BLaER1 treated with 17β-estradiol and CSF1 and Interleukin-3, amounts not matched to agents 10 nM and 100 nM (cell line): ENCODE data around the gene CGREF1.

Experiments used
- H3K27ac ChIP-seq, 11 experiments: shearing (Covaris generic); formaldehyde crosslinking; 2 replicates each; pipeline ENCODE4 v1.8.1; 2022
- H3K27me3 ChIP-seq, 11 experiments: shearing (Covaris generic); formaldehyde crosslinking; 2 replicates each; pipeline ENCODE4 v1.8.1; 2022
- H3K36me3 ChIP-seq, 11 experiments: shearing (Covaris generic); formaldehyde crosslinking; 2 replicates each; pipeline ENCODE4 v1.8.1; 2022
- H3K4me1 ChIP-seq, 10 experiments: shearing (Covaris generic); formaldehyde crosslinking; 2 replicates each; pipeline ENCODE4 v1.8.1; 2022
- H3K4me2 ChIP-seq, 11 experiments: shearing (Covaris generic); formaldehyde crosslinking; 2 replicates each; pipeline ENCODE4 v1.8.1; 2022
- H3K4me3 ChIP-seq, 10 experiments: shearing (Covaris generic); formaldehyde crosslinking; 2 replicates each; pipeline ENCODE4 v1.8.1; 2022
- H3K9ac ChIP-seq, 11 experiments: shearing (Covaris generic); formaldehyde crosslinking; 2 replicates each; pipeline ENCODE4 v1.8.1; 2022
- H3K9me3 ChIP-seq, 11 experiments: shearing (Covaris generic); formaldehyde crosslinking; replicated peaks in 1 of 11; 2 replicates each; pipeline ENCODE4 v1.8.1; 2022
- H4K20me1 ChIP-seq, 11 experiments: shearing (Covaris generic); formaldehyde crosslinking; 2 replicates each; pipeline ENCODE4 v1.8.1; 2022
- Cebpa-rat ChIP-seq, 11 experiments: shearing (Covaris generic); IDR thresholded peaks; 2 replicates each; pipeline ENCODE4 v1.8.1; 2022

Gene CGREF1

GRCh38 chr2:27118525-27119329 lies at the start of gene CGREF1:
TSS of gene CGREF1 (minus strand) at chr2:27119128. CDS start at chr2:27104366, 14,762 bp downstream.
- Histone ChIP-seq H3K4me2 (peak within 1 kb of the TSS; percentile 78 to 94 (median 85)), H3K27me3 (peaks cover 51 to 69% (median 68%) of the 10 kb centered on the region in 11 experiments)

GRCh38 chr2:27164960-27165763 lies 46.2 kb upstream of the CGREF1 start:
- TF ChIP-seq Cebpa-rat (IDR thresholded peaks at IDR 0.05), result no peak
- Histone ChIP-seq H3K4me1 (peaks cover 2 to 9% (median 3%) of the 10 kb centered on the region in 10 experiments; a peak in 19 of 20 replicates), H3K4me2 (no peak overlapping the region), H3K36me3 (no peaks in the 10 kb centered on the region), H3K27ac (no peak overlapping the region), H4K20me1 (no peaks in the 10 kb centered on the region), H3K9ac (no peak overlapping the region), H3K27me3 (no peaks in the 10 kb centered on the region), H3K4me3 (no peak overlapping the region), H3K9me3 (peaks cover 0 to 12% (median 7%) of the 10 kb centered on the region in 11 experiments; a peak in 7 of 22 replicates)

More at GRCh38 chr2:27118525-27119329, at the start of gene CGREF1:
- Histone ChIP-seq H3K4me1 (peaks cover 0 to 11% (median 2%) of the 10 kb centered on the region in 10 experiments; a peak in 5 of 20 replicates), H3K27ac (peak within 1 kb of the TSS in 3 of 11 experiments; percentile 6 to 25 (median 12); a peak in 3 of 22 replicates), H3K9ac (peak within 1 kb of the TSS; percentile 42 to 74 (median 58); a peak in 19 of 22 replicates), H3K9me3 (no peaks in the 10 kb centered on the region), H3K36me3 (no peaks in the 10 kb centered on the region), H4K20me1 (no peaks in the 10 kb centered on the region), H3K4me3 (peak within 1 kb of the TSS; percentile 50 to 72 (median 62))
- no peak for TF ChIP-seq Cebpa-rat (IDR thresholded peaks at IDR 0.05)

GRCh38 chr2:27162151-27163121 lies 43.5 kb upstream of the CGREF1 start:
- Histone ChIP-seq H3K9me3 (peaks cover 0 to 12% (median 7%) of the 10 kb centered on the region in 11 experiments; a peak in 7 of 22 replicates), H3K36me3 (no peaks in the 10 kb centered on the region), H4K20me1 (no peaks in the 10 kb centered on the region), H3K27me3 (no peaks in the 10 kb centered on the region), H3K4me3 (no peak overlapping the region), H3K4me2 (no peak overlapping the region), H3K9ac (no peak overlapping the region), H3K4me1 (no peaks in the 10 kb centered on the region), H3K27ac (no peak overlapping the region)
- TF ChIP-seq Cebpa-rat (IDR thresholded peaks at IDR 0.05), result no peak

- H3K36me3 ChIP-seq, result no peaks in the 10 kb centered on the region
- H3K27ac ChIP-seq, result no peak overlapping the region
- no peak for TF ChIP-seq Cebpa-rat (IDR thresholded peaks at IDR 0.05)
- no peaks in the 10 kb centered on the region for H4K20me1 ChIP-seq
- H3K27me3 ChIP-seq, result no peaks in the 10 kb centered on the region
- H3K9ac ChIP-seq, result no peak overlapping the region
- H3K4me3 ChIP-seq, result no peak overlapping the region
- peaks cover 0 to 7% (median 1%) of the 10 kb centered on the region in 11 experiments; a peak in 6 of 22 replicates for H3K9me3 ChIP-seq
- peaks cover 0 to 6% (median 0%) of the 10 kb centered on the region in 10 experiments; a peak in 2 of 20 replicates for H3K4me1 ChIP-seq
- no peak overlapping the region for H3K4me2 ChIP-seq
Measured at GRCh38 chr2:27160191-27160590, 41.3 kb upstream of the CGREF1 start.

- Histone ChIP-seq H3K27ac (no peak overlapping the region), H3K4me3 (no peak overlapping the region), H3K27me3 (no peaks in the 10 kb centered on the region), H3K36me3 (no peaks in the 10 kb centered on the region), H3K4me2 (no peak overlapping the region), H3K9me3 (no peaks in the 10 kb centered on the region), H3K4me1 (peaks cover 0 to 6% (median 0%) of the 10 kb centered on the region in 10 experiments; a peak in 2 of 20 replicates), H4K20me1 (no peaks in the 10 kb centered on the region), H3K9ac (no peak overlapping the region)
- no peak for TF ChIP-seq Cebpa-rat (IDR thresholded peaks at IDR 0.05)
Measured at GRCh38 chr2:27159271-27159670, 40.3 kb upstream of the CGREF1 start.

- no peak overlapping the region for H3K27ac ChIP-seq
- no peaks in the 10 kb centered on the region for H3K36me3 ChIP-seq
- no peaks in the 10 kb centered on the region for H4K20me1 ChIP-seq
- H3K27me3 ChIP-seq, result no peaks in the 10 kb centered on the region
- no peak overlapping the region for H3K4me2 ChIP-seq
- H3K4me1 ChIP-seq, result peaks cover 0 to 6% (median 0%) of the 10 kb centered on the region in 10 experiments; a peak in 2 of 20 replicates
- no peak overlapping the region for H3K4me3 ChIP-seq
- no peak for TF ChIP-seq Cebpa-rat (IDR thresholded peaks at IDR 0.05)
- H3K9ac ChIP-seq, result no peak overlapping the region
- H3K9me3 ChIP-seq, result no peaks in the 10 kb centered on the region
Measured at GRCh38 chr2:27158468-27158867, 39.5 kb upstream of the CGREF1 start.

GRCh38 chr2:27155069-27155520 lies 36.2 kb upstream of the CGREF1 start:
- H3K36me3 ChIP-seq, result no peaks in the 10 kb centered on the region
- H3K9ac ChIP-seq, result no peak overlapping the region
- no peak for TF ChIP-seq Cebpa-rat (IDR thresholded peaks at IDR 0.05)
- H3K4me1 ChIP-seq, result peaks cover 0 to 6% (median 0%) of the 10 kb centered on the region in 10 experiments; a peak in 2 of 20 replicates
- H3K27me3 ChIP-seq, result no peaks in the 10 kb centered on the region
- H3K4me3 ChIP-seq, result no peak overlapping the region
- no peak overlapping the region for H3K4me2 ChIP-seq
- H3K9me3 ChIP-seq, result no peaks in the 10 kb centered on the region
- no peaks in the 10 kb centered on the region for H4K20me1 ChIP-seq
- no peak overlapping the region for H3K27ac ChIP-seq

- H3K27ac ChIP-seq, result no peak overlapping the region
- no peak overlapping the region for H3K4me3 ChIP-seq
- no peaks in the 10 kb centered on the region for H3K27me3 ChIP-seq
- H3K9me3 ChIP-seq, result no peaks in the 10 kb centered on the region
- no peaks in the 10 kb centered on the region for H4K20me1 ChIP-seq
- no peak overlapping the region for H3K4me2 ChIP-seq
- no peaks in the 10 kb centered on the region for H3K36me3 ChIP-seq
- H3K9ac ChIP-seq, result no peak overlapping the region
- TF ChIP-seq Cebpa-rat (IDR thresholded peaks at IDR 0.05), result no peak
- H3K4me1 ChIP-seq, result peaks cover 0 to 6% (median 0%) of the 10 kb centered on the region in 10 experiments; a peak in 2 of 20 replicates
Measured at GRCh38 chr2:27154488-27154887, 35.6 kb upstream of the CGREF1 start.
